GM12878 (cell line): Measurements from ENCODE around the gene SYNGR4. TPM values are rescaled to one million over a fixed set of nuclear protein-coding genes. Genes with fewer than 3 reads are reported as not detected.
A peak's percentile ranks its signal among the peaks of the same experiment; 100 is the strongest.

Source experiments
- ATAC-seq: fragments of 200-7000 bp; cut with Tn5 transposase; 3 replicates; pipeline ENCODE4 v1.9.1; 2020; ENCODE audit warnings: mild to moderate bottlenecking, moderate library complexity
- BruUV-seq: library from RNA; stranded (reverse); fragments of 400-500 nt; replicated peaks from 2 replicates; lab custom pipeline; 2021; lab: Mats Ljungman, UMichigan
- CTCF ChIA-PET: fragments of 300-600 bp; sonication (Branson Sonifier 250); formaldehyde crosslinking; extraction: SDS; loops from one replicate; lab custom pipeline; 2021; ENCODE audit warnings: inconsistent platforms; lab: Yijun Ruan, JAX
- POLR2A ChIA-PET: fragments of 350-600 bp; formaldehyde crosslinking; extraction: SDS; loops from one replicate; lab custom pipeline; 2021; ENCODE audit warnings: inconsistent platforms; lab: Charles Lee
- RAD21 ChIA-PET: fragments of 300-600 bp; sonication (Branson Sonifier 250); formaldehyde crosslinking; loops from one replicate; lab custom pipeline; 2023; ENCODE audit warnings: antibody characterized with exemption; ENCODE audit not compliant: unreplicated experiment; lab: Charles Lee
- SMC1A ChIA-PET: fragments of 300-600 bp; sonication (Branson Sonifier 250); formaldehyde crosslinking; loops from one replicate; lab custom pipeline; 2023; ENCODE audit not compliant: unreplicated experiment, uncharacterized antibody; lab: Charles Lee
- DNase-seq: peaks from one replicate; pipeline ENCODE4 v3.0.0-alpha.2; 2011; ENCODE audit warnings: low read depth, low spot score
- FAIRE-seq: peaks from 3 replicates; lab custom pipeline; 2011; peaks lifted over from hg19 to GRCh38; lab: Jason Lieb, UNC
- H2AFZ ChIP-seq: 2 replicates; pipeline ENCODE4 v1.6.0; 2011; ENCODE audit warnings: low read depth, low read length, control low read depth; ENCODE audit not compliant: control insufficient read depth
- H3K27ac ChIP-seq: 2 replicates; pipeline ENCODE4 v1.5.1; 2011; ENCODE audit warnings: control low read depth; ENCODE audit not compliant: control insufficient read depth, insufficient read depth
- H3K27me3 ChIP-seq, 2 experiments: replicated peaks in 1 of 2; 2 replicates each; pipeline versions ENCODE4 v1.6.0 to v1.6.1; 2011; ENCODE audit warnings: low read length in 1 of 2; ENCODE audit not compliant: control insufficient read depth in 2 of 2, insufficient read depth in 2 of 2
- H3K36me3 ChIP-seq, 2 experiments: 2 replicates each; pipeline ENCODE4 v1.5.1; 2011; ENCODE audit warnings: low read length in 1 of 2; ENCODE audit not compliant: control insufficient read depth in 2 of 2, insufficient read depth in 2 of 2
- H3K4me1 ChIP-seq: 2 replicates; pipeline ENCODE4 v1.6.1; 2011; ENCODE audit warnings: mild to moderate bottlenecking, low read length, moderate library complexity, mixed read lengths; ENCODE audit not compliant: control insufficient read depth, insufficient read depth
- H3K4me2 ChIP-seq: 2 replicates; pipeline ENCODE4 v1.6.0; 2011; ENCODE audit warnings: control low read depth; ENCODE audit not compliant: control insufficient read depth, insufficient read depth
- H3K4me3 ChIP-seq: fragments of 200-600 bp; sonication (generic); 2 replicates; pipeline ENCODE4 v1.5.1; 2016
- H3K79me2 ChIP-seq: 2 replicates; pipeline ENCODE4 v1.6.0; 2011; ENCODE audit warnings: low read length; ENCODE audit not compliant: control insufficient read depth, insufficient read depth
- H3K9ac ChIP-seq: 2 replicates; pipeline ENCODE4 v1.8.0; 2011; ENCODE audit warnings: low read length, control low read depth, mixed read lengths; ENCODE audit not compliant: control insufficient read depth, insufficient read depth
- H3K9me3 ChIP-seq: replicated peaks from 3 replicates; pipeline ENCODE4 v1.5.1; 2011; ENCODE audit warnings: mild to moderate bottlenecking, low read length; ENCODE audit not compliant: control insufficient read depth, insufficient read depth
- H4K20me1 ChIP-seq: 2 replicates; pipeline ENCODE4 v1.6.0; 2011; ENCODE audit not compliant: control insufficient read depth, insufficient read depth
- CEBPB ChIP-seq, 2 experiments: fragments of 150-350 bp in 1 of 2; IDR thresholded peaks; 2 replicates each; pipeline ENCODE4 v1.6.1; 2012 to 2014; ENCODE audit warnings: low read depth in 2 of 2, low read length in 2 of 2, borderline replicate concordance in 1 of 2, inconsistent platforms in 1 of 2
- IKZF1 ChIP-seq: fragments of 450-650 bp; conservative IDR thresholded peaks from 2 replicates; pipeline ENCODE4 v1.6.1; 2017; ENCODE audit warnings: antibody characterized with exemption, mild to moderate bottlenecking
- MTA2 ChIP-seq: fragments of 450-650 bp; IDR thresholded peaks from 2 replicates; pipeline ENCODE4 v1.6.1; 2016; ENCODE audit warnings: low read depth, mild to moderate bottlenecking, moderate library complexity
- RFX5 ChIP-seq: IDR thresholded peaks from 2 replicates; pipeline ENCODE4 v1.6.1; 2011; ENCODE audit warnings: low read depth, low read length, improper control_type of control experiment
- WGBS: methylation state at CpG from one replicate; pipeline ENCODE4 v1.1.6; 2016; ENCODE audit warnings: low lambda C conversion rate; ENCODE audit not compliant: insufficient replicate concordance, insufficient coverage; ENCODE audit errors: missing lambda C conversion rate; 5-methylcytosine and 5-hydroxymethylcytosine counted together
- in situ Hi-C: fragments of 300-500 bp; cut with MboI; formaldehyde crosslinking; loops from 9 replicates; pipeline ENCODE4 v1.14.3; 2018; ENCODE audit warnings: mixed read lengths
- intact Hi-C: fragments of 100-400 bp; cut with micrococcal nuclease; formaldehyde crosslinking; loops from one replicate; pipeline ENCODE4 v1.14.2; 2022; ENCODE audit not compliant: unreplicated experiment
- polyA plus RNA-seq, 11 experiments: library from polyadenylated mRNA; depleted of rRNA in 4 of 11; unstranded in 6 of 11; stranded (reverse) in 5 of 11; fragments of >200 nt; fragmentation: Nextera tagmentation in 4 of 11; fragmentation: Illumina TruSeq in 1 of 11; extraction: Ambion mirVana in 4 of 11; extraction: Trizol in 1 of 11; gene quantifications; 1 replicate in 1 of 11; 2 replicates in 10 of 11; pipeline versions ENCODE4 v1.2.1 to v1.2.3, GENCODE V29; 2011 to 2016; ENCODE audit warnings: inconsistent platforms in 2 of 11, missing spikeins in 2 of 11, low read depth in 1 of 11
- total RNA-seq, 4 experiments: library from RNA; depleted of rRNA in 3 of 4; stranded (reverse); fragments of >200 nt in 3 of 4; fragmentation: Illumina TruSeq in 1 of 4; extraction: Trizol in 1 of 4; gene quantifications; 2 replicates each; pipeline versions ENCODE4 v1.2.1 to v1.2.3, GENCODE V29; 2013 to 2021
- TF ChIP-seq, protein P1 (sequence below): fragments of 450-650 bp; IDR thresholded peaks from 2 replicates; pipeline ENCODE4 v1.6.1; 2018; ENCODE audit warnings: mild to moderate bottlenecking, low read depth, moderate library complexity; ENCODE audit not compliant: partially characterized antibody

SYNGR4 gene
- total and polyA plus RNA-seq, 10 of the 15 experiments (the other 5 are each of a cell fraction or from before 2014, with no cell fraction given): 0.08 to 0.72 (median 0.17) TPM; not detected in 6

DNA sequence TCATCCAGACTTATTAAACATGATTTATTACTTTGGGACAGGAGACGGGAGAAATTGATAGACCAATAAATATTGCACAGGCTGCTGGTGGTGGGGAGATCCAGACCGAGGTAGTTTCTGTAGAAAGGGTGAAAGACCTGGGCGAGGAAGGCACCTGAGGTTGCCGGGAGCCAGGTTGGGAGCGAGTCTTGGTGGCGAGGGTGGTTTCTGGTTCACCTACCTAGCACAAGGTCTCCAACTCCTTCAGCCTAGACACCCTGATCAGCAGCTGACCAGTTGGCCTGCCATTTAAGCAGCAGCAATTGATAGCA lies 31.9 kb upstream of the SYNGR4 start:
- no TSS peak for BruUV-seq
- H3K4me1 ChIP-seq: peaks cover 29% of the 10 kb centered on the region

More for the DNA sequence above, 31.9 kb upstream of the SYNGR4 start:
- peak overlapping the region; percentile 8; the same call in 1 of the 2 replicates for H3K9ac ChIP-seq
- ChIA-PET POLR2A (interaction anchor here (0.5 to 7.5 kb wide), 11 partner anchors 10 to 1308 kb away, joined by 3 to 194 read pairs (median 3); partner anchors contain the start of genes EMP3, SYNGR4 and TMEM143), SMC1A (interaction anchor here (0.6 to 6.2 kb wide), 12 partner anchors 13 to 210 kb away, joined by 3 to 223 read pairs (median 4); partner anchors contain the start of genes EMP3, KDELR1, SYNGR4 and TMEM143), RAD21 (interaction anchor here (1.0 to 4.5 kb wide), 10 partner anchors 9 to 253 kb away, joined by 4 to 255 read pairs (median 13); partner anchors contain the start of genes CARD8, EMP3, KDELR1 and SYNGR4), CTCF (interaction anchor here (0.6 to 4.4 kb wide), 11 partner anchors 11 to 157 kb away, joined by 3 to 238 read pairs (median 6); partner anchors contain the start of genes EMP3, GRWD1, KDELR1 and SYNGR4)
- WGBS: 15% methylated on average over 6 of the region's 6 CpGs
- intact Hi-C loops: no loop called here
- peak overlapping the region; percentile 76 for H3K4me2 ChIP-seq
- peak overlapping the region; percentile 57; the same call in 1 of the 2 replicates for H3K4me3 ChIP-seq
- in situ Hi-C loops: no loop called here
- H3K36me3 ChIP-seq: peaks cover 0 to 6% of the 10 kb centered on the region in 2 experiments; a peak in 2 of 4 replicates
- H2AFZ ChIP-seq: peak overlapping the region; percentile 70
- DNase-seq (no peak), ATAC-seq (no peak), FAIRE-seq (no peak)
- H3K27ac ChIP-seq: peak overlapping the region; percentile 5
- peaks cover 2% of the 10 kb centered on the region; the same call in 1 of the 3 replicates for H3K9me3 ChIP-seq
- no peaks in the 10 kb centered on the region for H4K20me1 ChIP-seq
- peaks cover 5% of the 10 kb centered on the region for H3K79me2 ChIP-seq
- H3K27me3 ChIP-seq: no peaks in the 10 kb centered on the region
- TF ChIP-seq, protein P1, sequence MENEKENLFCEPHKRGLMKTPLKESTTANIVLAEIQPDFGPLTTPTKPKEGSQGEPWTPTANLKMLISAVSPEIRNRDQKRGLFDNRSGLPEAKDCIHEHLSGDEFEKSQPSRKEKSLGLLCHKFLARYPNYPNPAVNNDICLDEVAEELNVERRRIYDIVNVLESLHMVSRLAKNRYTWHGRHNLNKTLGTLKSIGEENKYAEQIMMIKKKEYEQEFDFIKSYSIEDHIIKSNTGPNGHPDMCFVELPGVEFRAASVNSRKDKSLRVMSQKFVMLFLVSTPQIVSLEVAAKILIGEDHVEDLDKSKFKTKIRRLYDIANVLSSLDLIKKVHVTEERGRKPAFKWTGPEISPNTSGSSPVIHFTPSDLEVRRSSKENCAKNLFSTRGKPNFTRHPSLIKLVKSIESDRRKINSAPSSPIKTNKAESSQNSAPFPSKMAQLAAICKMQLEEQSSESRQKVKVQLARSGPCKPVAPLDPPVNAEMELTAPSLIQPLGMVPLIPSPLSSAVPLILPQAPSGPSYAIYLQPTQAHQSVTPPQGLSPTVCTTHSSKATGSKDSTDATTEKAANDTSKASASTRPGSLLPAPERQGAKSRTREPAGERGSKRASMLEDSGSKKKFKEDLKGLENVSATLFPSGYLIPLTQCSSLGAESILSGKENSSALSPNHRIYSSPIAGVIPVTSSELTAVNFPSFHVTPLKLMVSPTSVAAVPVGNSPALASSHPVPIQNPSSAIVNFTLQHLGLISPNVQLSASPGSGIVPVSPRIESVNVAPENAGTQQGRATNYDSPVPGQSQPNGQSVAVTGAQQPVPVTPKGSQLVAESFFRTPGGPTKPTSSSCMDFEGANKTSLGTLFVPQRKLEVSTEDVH: no peak
- TF ChIP-seq RFX5 (no peak), CEBPB (IDR thresholded peaks at IDR 0.05; ENCODE audit: borderline replicate concordance in 1 of 2, low read depth in 2 of 2, low read length in 2 of 2) (no peak), MTA2 (no peak), IKZF1 (no peak)
